ENCODE results near the gene DCTN4. TPM values are rescaled to one million over a fixed set of nuclear protein-coding genes. Genes with fewer than 3 reads are reported as not detected.

Gene DCTN4
- total and polyA plus RNA-seq, 9 donors = 27.0 to 87.4 (median 69.0) TPM

- intact Hi-C loops (cut with DNase I) = no loop called here
- TF ChIP-seq CTCF (IDR thresholded peaks at IDR 0.05) (no peak), EP300 (IDR thresholded peaks at IDR 0.05) (no peak), POLR2A (IDR thresholded peaks at IDR 0.05) (no peak)
- peaks cover 26% of the 10 kb centered on the region for H3K4me1 ChIP-seq (ENCODE audit: insufficient read depth)
- 6 to 8% (median 7%) methylated on average over 7 of the region's 7 CpGs for WGBS, 3 donors
- H3K9me3 ChIP-seq = no peaks in the 10 kb centered on the region
- H3K4me3 ChIP-seq = peak overlapping the region; percentile 83
- H3K36me3 ChIP-seq = no peaks in the 10 kb centered on the region
- DNase-seq = peak in 1 of 5 donors; percentile 29
- peak overlapping the region; percentile 84 to 89 for H3K27ac ChIP-seq
- no peaks in the 10 kb centered on the region for H3K27me3 ChIP-seq
These were observed 19.3 kb upstream of the DCTN4 start for GRCh38 chr5:150778088-150778516.

- Histone ChIP-seq H3K27me3 (no peaks in the 10 kb centered on the region), H3K9me3 (no peaks in the 10 kb centered on the region), H3K27ac (peak overlapping the region; percentile 84 to 89), H3K4me1 (ENCODE audit: insufficient read depth) (peaks cover 24% of the 10 kb centered on the region), H3K4me3 (peak overlapping the region; percentile 83), H3K36me3 (no peaks in the 10 kb centered on the region)
- TF ChIP-seq EP300 (IDR thresholded peaks at IDR 0.05) (no peak), CTCF (IDR thresholded peaks at IDR 0.05) (no peak), POLR2A (IDR thresholded peaks at IDR 0.05) (no peak)
- 40 to 48% (median 41%) methylated on average over 3 of the region's 3 CpGs for WGBS, 3 donors
- intact Hi-C loops (cut with DNase I) = no loop called here
- DNase-seq = no peak
These were observed 18.9 kb upstream of the DCTN4 start for GRCh38 chr5:150777685-150778084.

GRCh38 chr5:150774145-150774544, 15.3 kb upstream of the DCTN4 start:
- no peak for TF ChIP-seq POLR2A (IDR thresholded peaks at IDR 0.05)
- TF ChIP-seq EP300 (IDR thresholded peaks at IDR 0.05) = no peak
- no peak for TF ChIP-seq CTCF (IDR thresholded peaks at IDR 0.05)
- intact Hi-C loops (cut with DNase I) = no loop called here
- Histone ChIP-seq H3K27me3 (no peaks in the 10 kb centered on the region), H3K27ac (no peak overlapping the region), H3K4me1 (ENCODE audit: insufficient read depth) (peaks cover 4% of the 10 kb centered on the region), H3K9me3 (no peaks in the 10 kb centered on the region), H3K36me3 (no peaks in the 10 kb centered on the region), H3K4me3 (no peak overlapping the region)
- 64 to 79% (median 73%) methylated on average over 1 of the region's 1 CpG for WGBS, 3 donors
- no peak for DNase-seq

- Histone ChIP-seq H3K36me3 (no peaks in the 10 kb centered on the region), H3K9me3 (no peaks in the 10 kb centered on the region), H3K4me1 (ENCODE audit: insufficient read depth) (no peaks in the 10 kb centered on the region), H3K27me3 (no peaks in the 10 kb centered on the region), H3K27ac (no peak overlapping the region), H3K4me3 (no peak overlapping the region)
- intact Hi-C loops (cut with DNase I) = no loop called here
- WGBS, 3 donors = 60 to 76% (median 65%) methylated on average over 1 of the region's 1 CpG
- TF ChIP-seq CTCF (IDR thresholded peaks at IDR 0.05) = no peak
- TF ChIP-seq POLR2A (IDR thresholded peaks at IDR 0.05) = no peak
- no peak for TF ChIP-seq EP300 (IDR thresholded peaks at IDR 0.05)
- DNase-seq = no peak
These were observed 12.4 kb upstream of the DCTN4 start for GRCh38 chr5:150771034-150771795.
